SK-N-MC (cell line): ENCODE results near the gene ZDHHC14.

ENCODE experiments used
- EZH2 ChIP-seq: fragments of 200-600 bp; sonication (generic); IDR thresholded peaks from one replicate; pipeline ENCODE4 v1.6.1; 2017; ENCODE audit warnings: antibody characterized with exemption
- FOXP2 ChIP-seq: optimal IDR thresholded peaks from 2 replicates; pipeline ENCODE3; 2011; ENCODE audit warnings: mild to moderate bottlenecking, moderate library complexity; ENCODE audit not compliant: insufficient read depth; ENCODE audit errors: extremely low read length, control extremely low read depth
- POLR2AphosphoS5 ChIP-seq: IDR thresholded peaks from 2 replicates; pipeline ENCODE4 v1.6.1; 2012; ENCODE audit warnings: mild to moderate bottlenecking, low read depth, low read length, borderline replicate concordance

- TF ChIP-seq EZH2 (no peak), POLR2AphosphoS5 (no peak), FOXP2 (no peak)
Measured at GRCh38 chr6:157332813-157333212, 48.2 kb upstream of the ZDHHC14 start.
